CD14-positive monocyte (primary cell): ENCODE results near the gene YOD1. TPM values are rescaled to one million over a fixed set of nuclear protein-coding genes. Genes with fewer than 3 reads are reported as not detected.

ENCODE experiments used
- DNase-seq, 3 donors: peaks; one replicate each; pipeline ENCODE4 v3.0.0-alpha.2; 2011 to 2022
- H2AFZ ChIP-seq: 2 replicates; pipeline ENCODE4 v1.6.0; 2012; ENCODE audit warnings: mild to moderate bottlenecking, low read depth, low read length, inconsistent platforms; ENCODE audit not compliant: insufficient read depth, poor library complexity, severe bottlenecking
- H3K27ac ChIP-seq, 2 donors: 1 replicate in 1 of 2; 2 replicates in 1 of 2; pipeline ENCODE4 v1.5.1; 2012 to 2013; ENCODE audit warnings: low read length in 2 of 2, control low read depth in 1 of 2, inconsistent platforms in 1 of 2, low read depth in 1 of 2, mild to moderate bottlenecking in 1 of 2
- H3K27me3 ChIP-seq, 2 donors: one replicate each; pipeline versions ENCODE4 v1.6.0 to v1.6.1; 2011 to 2013; ENCODE audit warnings: low read length in 2 of 2; ENCODE audit not compliant: control insufficient read depth in 2 of 2, insufficient read depth in 2 of 2
- H3K36me3 ChIP-seq, 2 donors: replicated peaks in 1 of 2; 1 replicate in 1 of 2; 2 replicates in 1 of 2; pipeline versions ENCODE4 v1.5.1 to v1.6.1; 2012 to 2013; ENCODE audit warnings: low read length in 2 of 2, control low read depth in 1 of 2, inconsistent platforms in 1 of 2, mild to moderate bottlenecking in 1 of 2; ENCODE audit not compliant: insufficient read depth in 2 of 2, control insufficient read depth in 1 of 2
- H3K4me1 ChIP-seq, 2 donors: 1 replicate in 1 of 2; 2 replicates in 1 of 2; pipeline versions ENCODE4 v1.5.1 to v1.6.1; 2012 to 2013; ENCODE audit warnings: low read length in 2 of 2, control low read depth in 1 of 2, inconsistent platforms in 1 of 2, mild to moderate bottlenecking in 1 of 2, moderate library complexity in 1 of 2; ENCODE audit not compliant: insufficient read depth in 2 of 2, control insufficient read depth in 1 of 2
- H3K4me2 ChIP-seq: replicated peaks from 2 replicates; pipeline ENCODE3; 2012; ENCODE audit warnings: low read length, moderate library complexity, mild to moderate bottlenecking; ENCODE audit not compliant: poor library complexity, severe bottlenecking; ENCODE audit errors: extremely low read depth
- H3K4me3 ChIP-seq, 3 experiments: fragments of 200-600 bp in 1 of 3; sonication (generic) in 1 of 3; replicated peaks in 1 of 3; 1 replicate in 2 of 3; 2 replicates in 1 of 3; pipeline ENCODE4 v1.5.1; 2011 to 2013; ENCODE audit warnings: low read length in 3 of 3, mild to moderate bottlenecking in 3 of 3, control low read depth in 2 of 3, low read depth in 2 of 3, inconsistent platforms in 1 of 3, moderate library complexity in 1 of 3
- H3K79me2 ChIP-seq: 2 replicates; pipeline ENCODE4 v1.6.0; 2012; ENCODE audit warnings: mild to moderate bottlenecking, control low read depth, inconsistent platforms, low read length, moderate library complexity; ENCODE audit not compliant: insufficient read depth
- H3K9ac ChIP-seq: 2 replicates; pipeline ENCODE4 v1.6.0; 2017; ENCODE audit warnings: low read length, mild to moderate bottlenecking; ENCODE audit not compliant: insufficient read depth, poor library complexity, severe bottlenecking
- H3K9me3 ChIP-seq, 2 donors: replicated peaks in 1 of 2; 1 replicate in 1 of 2; 2 replicates in 1 of 2; pipeline versions ENCODE4 v1.5.1 to v1.6.1; 2012 to 2013; ENCODE audit warnings: low read length in 2 of 2, control low read depth in 1 of 2; ENCODE audit not compliant: control insufficient read depth in 1 of 2, insufficient read depth in 1 of 2
- H4K20me1 ChIP-seq: 2 replicates; pipeline ENCODE4 v1.6.0; 2012; ENCODE audit warnings: mild to moderate bottlenecking, low read length, control low read depth, moderate library complexity; ENCODE audit not compliant: insufficient read depth
- H3K27ac Mint-ChIP-seq, 7 donors: one replicate each; pipeline ENCODE4 v1.8.0; 2020; ENCODE audit warnings: mild to moderate bottlenecking in 7 of 7, mixed read lengths in 7 of 7, moderate library complexity in 6 of 7, inconsistent platforms in 2 of 7
- H3K27me3 Mint-ChIP-seq, 3 donors: one replicate each; pipeline ENCODE4 v1.8.0; 2021 to 2022; ENCODE audit warnings: low read depth in 3 of 3, mild to moderate bottlenecking in 3 of 3, mixed read lengths in 3 of 3, moderate library complexity in 3 of 3, inconsistent platforms in 1 of 3
- H3K36me3 Mint-ChIP-seq, 2 donors: one replicate each; pipeline ENCODE4 v1.8.0; 2020; ENCODE audit warnings: mixed read lengths in 2 of 2, inconsistent platforms in 1 of 2, mild to moderate bottlenecking in 1 of 2
- H3K4me1 Mint-ChIP-seq: one replicate; pipeline ENCODE4 v1.8.0; 2020; ENCODE audit warnings: mild to moderate bottlenecking, mixed read lengths
- H3K4me3 Mint-ChIP-seq, 2 donors: one replicate each; pipeline ENCODE4 v1.8.0; 2020; ENCODE audit warnings: mild to moderate bottlenecking in 2 of 2, mixed read lengths in 2 of 2, moderate library complexity in 1 of 2
- H3K9me3 Mint-ChIP-seq, 7 donors: one replicate each; pipeline ENCODE4 v1.8.0; 2020 to 2022; ENCODE audit warnings: mixed read lengths in 7 of 7, mild to moderate bottlenecking in 6 of 7, moderate library complexity in 6 of 7, inconsistent platforms in 2 of 7
- WGBS: methylation state at CpG from one replicate; pipeline ENCODE4 v1.1.5; 2013; ENCODE audit warnings: missing lambda C conversion rate; ENCODE audit not compliant: insufficient coverage; 5-methylcytosine and 5-hydroxymethylcytosine counted together
- intact Hi-C, 2 donors: fragments of 100-400 bp; cut with micrococcal nuclease; formaldehyde crosslinking; loops; one replicate each; pipeline versions ENCODE4 v1.15.0 to v1.15.1; 2023
- polyA plus RNA-seq, 3 donors: library from polyadenylated mRNA; depleted of rRNA in 1 of 3; unstranded in 2 of 3; stranded (reverse) in 1 of 3; fragments of 300-500 nt in 2 of 3; fragments of >200 nt in 1 of 3; fragmentation: Illumina TruSeq in 2 of 3; gene quantifications; 1 replicate in 2 of 3; 2 replicates in 1 of 3; pipeline ENCODE4 v1.2.3, GENCODE V29; 2012 to 2021
- TF ChIP-seq, protein P1 (sequence below): fragments of 200-600 bp; IDR thresholded peaks from one replicate; pipeline ENCODE4 v1.8.0; 2022; ENCODE audit warnings: antibody characterized with exemption, mild to moderate bottlenecking

YOD1 gene
- polyA plus RNA-seq, 3 donors = 1.6 to 8.2 (median 1.7) TPM

GRCh38 chr1:207069061-207069460, 18.1 kb upstream of the YOD1 start:
- peaks cover 30 to 51% of the 10 kb centered on the region in 2 donors for H3K36me3 ChIP-seq
- no peaks in the 10 kb centered on the region for H3K27me3 ChIP-seq
- TF ChIP-seq, protein P1, sequence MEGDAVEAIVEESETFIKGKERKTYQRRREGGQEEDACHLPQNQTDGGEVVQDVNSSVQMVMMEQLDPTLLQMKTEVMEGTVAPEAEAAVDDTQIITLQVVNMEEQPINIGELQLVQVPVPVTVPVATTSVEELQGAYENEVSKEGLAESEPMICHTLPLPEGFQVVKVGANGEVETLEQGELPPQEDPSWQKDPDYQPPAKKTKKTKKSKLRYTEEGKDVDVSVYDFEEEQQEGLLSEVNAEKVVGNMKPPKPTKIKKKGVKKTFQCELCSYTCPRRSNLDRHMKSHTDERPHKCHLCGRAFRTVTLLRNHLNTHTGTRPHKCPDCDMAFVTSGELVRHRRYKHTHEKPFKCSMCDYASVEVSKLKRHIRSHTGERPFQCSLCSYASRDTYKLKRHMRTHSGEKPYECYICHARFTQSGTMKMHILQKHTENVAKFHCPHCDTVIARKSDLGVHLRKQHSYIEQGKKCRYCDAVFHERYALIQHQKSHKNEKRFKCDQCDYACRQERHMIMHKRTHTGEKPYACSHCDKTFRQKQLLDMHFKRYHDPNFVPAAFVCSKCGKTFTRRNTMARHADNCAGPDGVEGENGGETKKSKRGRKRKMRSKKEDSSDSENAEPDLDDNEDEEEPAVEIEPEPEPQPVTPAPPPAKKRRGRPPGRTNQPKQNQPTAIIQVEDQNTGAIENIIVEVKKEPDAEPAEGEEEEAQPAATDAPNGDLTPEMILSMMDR = no peak
- H3K79me2 ChIP-seq = no peaks in the 10 kb centered on the region
- H3K36me3 Mint-ChIP-seq = peaks cover 59 to 81% of the 10 kb centered on the region in 2 donors
- peaks cover 0 to 2% (median 0%) of the 10 kb centered on the region in 7 donors for H3K9me3 Mint-ChIP-seq
- no peak overlapping the region for H3K4me3 ChIP-seq
- 60% methylated on average over 2 of the region's 3 CpGs for WGBS
- no peaks in the 10 kb centered on the region for H3K9me3 ChIP-seq
- DNase-seq = peak; percentile 64 to 75 (median 69)
- peaks cover 11 to 33% of the 10 kb centered on the region in 2 donors for H3K4me1 ChIP-seq
- H3K9ac ChIP-seq = no peak overlapping the region
- H4K20me1 ChIP-seq = no peaks in the 10 kb centered on the region
- H3K27ac ChIP-seq = peak overlapping the region in 1 of 2 donors; percentile 25
- intact Hi-C loops = no loop called here
- no peak overlapping the region for H3K4me2 ChIP-seq
- H3K4me3 Mint-ChIP-seq = no peak overlapping the region
- peaks cover 0 to 7% (median 0%) of the 10 kb centered on the region in 3 donors for H3K27me3 Mint-ChIP-seq
- no peak overlapping the region for H2AFZ ChIP-seq
- H3K27ac Mint-ChIP-seq = peak overlapping the region; percentile 50 to 85 (median 73)
- H3K4me1 Mint-ChIP-seq = peaks cover 26% of the 10 kb centered on the region

GRCh38 chr1:207067665-207068064, 16.7 kb upstream of the YOD1 start:
- no peaks in the 10 kb centered on the region for H3K79me2 ChIP-seq
- intact Hi-C loops = no loop called here
- no peak overlapping the region for H3K9ac ChIP-seq
- H3K4me2 ChIP-seq = no peak overlapping the region
- H3K4me3 ChIP-seq = no peak overlapping the region
- no peaks in the 10 kb centered on the region for H3K27me3 ChIP-seq
- H3K9me3 Mint-ChIP-seq = peaks cover 0 to 2% (median 0%) of the 10 kb centered on the region in 7 donors
- H3K4me1 ChIP-seq = peaks cover 11 to 33% of the 10 kb centered on the region in 2 donors
- H3K4me1 Mint-ChIP-seq = peaks cover 26% of the 10 kb centered on the region
- peaks cover 0 to 3% (median 0%) of the 10 kb centered on the region in 3 donors for H3K27me3 Mint-ChIP-seq
- no peaks in the 10 kb centered on the region for H4K20me1 ChIP-seq
- H3K27ac Mint-ChIP-seq = no peak overlapping the region
- peaks cover 40 to 62% of the 10 kb centered on the region in 2 donors for H3K36me3 ChIP-seq
- H2AFZ ChIP-seq = no peak overlapping the region
- no peak overlapping the region for H3K4me3 Mint-ChIP-seq
- H3K36me3 Mint-ChIP-seq = peaks cover 70 to 84% of the 10 kb centered on the region in 2 donors
- no peak overlapping the region for H3K27ac ChIP-seq
- no peak for DNase-seq
- no CpG with 5 or more reads among the region's 5 CpGs for WGBS
- TF ChIP-seq, protein P1 = no peak
- H3K9me3 ChIP-seq = no peaks in the 10 kb centered on the region
